GM18867 (cell line): ENCODE measurements around the gene NECAB3.

Experiments
- ATAC-seq: cut with Tn5 transposase; IDR thresholded peaks from one replicate; pipeline ENCODE4 v1.9.1; 2021; ENCODE audit warnings: mild to moderate bottlenecking, moderate library complexity; ENCODE audit not compliant: unreplicated experiment

The NECAB3 gene

GRCh38 chr20:33626190-33626589, 48.0 kb downstream of the NECAB3 start:
- ATAC-seq = no peak

GRCh38 chr20:33624399-33624798, 49.8 kb downstream of the NECAB3 start:
- ATAC-seq = no peak

- ATAC-seq = no peak
Observed at GRCh38 chr20:33622705-33623365, 51.4 kb downstream of the NECAB3 start.

GRCh38 chr20:33621717-33622400, 52.4 kb downstream of the NECAB3 start:
- ATAC-seq = no peak

GRCh38 chr20:33612001-33612400, 62.2 kb downstream of the NECAB3 start:
- no peak for ATAC-seq

- no peak for ATAC-seq
Observed at GRCh38 chr20:33611106-33611505, 63.1 kb downstream of the NECAB3 start.

- ATAC-seq = no peak
Observed at GRCh38 chr20:33609504-33609903, 64.7 kb downstream of the NECAB3 start.
